HG03196 (cell line): Measurements from ENCODE around the gene RBM18.

Experiments used
- ATAC-seq: cut with Tn5 transposase; IDR thresholded peaks from one replicate; pipeline ENCODE4 v1.9.1; 2021; ENCODE audit not compliant: unreplicated experiment

The RBM18 gene

GRCh38 chr9:122261469-122261881 lies 3.2 kb downstream of the RBM18 start:
- ATAC-seq = no peak

GRCh38 chr9:122258886-122259415 lies 5.7 kb downstream of the RBM18 start:
- no peak for ATAC-seq

- no peak for ATAC-seq
These were observed 8.4 kb downstream of the RBM18 start for GRCh38 chr9:122256206-122256605.

GRCh38 chr9:122254761-122255160 lies 9.9 kb downstream of the RBM18 start:
- no peak for ATAC-seq

- no peak for ATAC-seq
These were observed 11.8 kb downstream of the RBM18 start for GRCh38 chr9:122252796-122253195.

GRCh38 chr9:122251351-122251750 lies 13.3 kb downstream of the RBM18 start:
- no peak for ATAC-seq

- no peak for ATAC-seq
These were observed 16.2 kb downstream of the RBM18 start for GRCh38 chr9:122248448-122248865.

GRCh38 chr9:122246666-122247065 lies 18.0 kb downstream of the RBM18 start:
- no peak for ATAC-seq

- ATAC-seq = no peak
These were observed 20.3 kb downstream of the RBM18 start for GRCh38 chr9:122244349-122244748.

- no peak for ATAC-seq
These were observed 24.9 kb downstream of the RBM18 start for GRCh38 chr9:122239722-122240121.

GRCh38 chr9:122236681-122237080 lies 28.0 kb downstream of the RBM18 start:
- ATAC-seq = no peak

GRCh38 chr9:122234022-122234748 lies 30.5 kb downstream of the RBM18 start:
- no peak for ATAC-seq

GRCh38 chr9:122232796-122233306 lies 31.8 kb downstream of the RBM18 start:
- no peak for ATAC-seq

- ATAC-seq = no peak
These were observed 35.2 kb downstream of the RBM18 start for GRCh38 chr9:122229485-122229837.

GRCh38 chr9:122228568-122229484 lies 35.8 kb downstream of the RBM18 start, which contains the start of gene LHX6:
Gene LHX6 (minus strand): TSS chr9:122228957. CDS start chr9:122228740, 217 bp downstream.
- ATAC-seq = no peak

- ATAC-seq = no peak
These were observed 36.5 kb downstream of the RBM18 start for GRCh38 chr9:122228191-122228567.

- ATAC-seq = no peak
These were observed 37.1 kb downstream of the RBM18 start for GRCh38 chr9:122227575-122227900.

- no peak for ATAC-seq
These were observed 37.7 kb downstream of the RBM18 start for GRCh38 chr9:122226758-122227574.

- no peak for ATAC-seq
These were observed 38.4 kb downstream of the RBM18 start for GRCh38 chr9:122226142-122226757.

- no peak for ATAC-seq
These were observed 39.1 kb downstream of the RBM18 start for GRCh38 chr9:122225312-122226141.
